ENCODE results near the gene SMPDL3A. TPM values are rescaled to one million over a fixed set of nuclear protein-coding genes. Genes with fewer than 3 reads are reported as not detected.

Gene SMPDL3A
- total RNA-seq, 1 experiment from 2014 or later: 1.8 TPM

GRCh38 chr6:122817358-122817757 lies 28.3 kb downstream of the SMPDL3A start:
- no TSS peak for BruUV-seq (replicated peaks)
- in situ Hi-C loops (cut with HindIII; ENCODE audit: low pct_unique_long_range_greater_than_20kb, low sequenced_read_pairs): no loop called here
- CTCF ChIA-PET: interaction anchor here (0.6 kb wide), 1 partner anchor 43 kb away, joined by 3 read pairs; no protein-coding TSS in a partner anchor
- no peaks in the 10 kb centered on the region for H3K4me1 ChIP-seq (ENCODE audit: control insufficient read depth, insufficient read depth, low read length)
- DNase-seq (ENCODE audit: low read depth, low spot score) (no peak), ATAC-seq (no peak)
- no peak overlapping the region for H3K27ac ChIP-seq (ENCODE audit: low read length)
- H3K9me3 ChIP-seq (ENCODE audit: control insufficient read depth, insufficient read depth, low read depth, low read length): no peaks in the 10 kb centered on the region
- intact Hi-C loops (cut with micrococcal nuclease; ENCODE audit: unreplicated experiment): no loop called here
- H3K36me3 ChIP-seq (ENCODE audit: control insufficient read depth, insufficient read depth, low read length): no peaks in the 10 kb centered on the region
- TF ChIP-seq REST (IDR thresholded peaks at IDR 0.05; ENCODE audit: insufficient read depth in 1 of 2, low read depth in 2 of 2, low read length in 1 of 2) (no peak), TCF7L2 (IDR thresholded peaks at IDR 0.05; ENCODE audit: low read depth, low read length) (no peak), POLR2AphosphoS5 (IDR thresholded peaks at IDR 0.05; ENCODE audit: low read depth, low read length) (no peak), SIN3A (IDR thresholded peaks at IDR 0.05; ENCODE audit: borderline replicate concordance, insufficient read depth, low read depth, low read length) (no peak)
- TF ChIP-seq, protein P1, sequence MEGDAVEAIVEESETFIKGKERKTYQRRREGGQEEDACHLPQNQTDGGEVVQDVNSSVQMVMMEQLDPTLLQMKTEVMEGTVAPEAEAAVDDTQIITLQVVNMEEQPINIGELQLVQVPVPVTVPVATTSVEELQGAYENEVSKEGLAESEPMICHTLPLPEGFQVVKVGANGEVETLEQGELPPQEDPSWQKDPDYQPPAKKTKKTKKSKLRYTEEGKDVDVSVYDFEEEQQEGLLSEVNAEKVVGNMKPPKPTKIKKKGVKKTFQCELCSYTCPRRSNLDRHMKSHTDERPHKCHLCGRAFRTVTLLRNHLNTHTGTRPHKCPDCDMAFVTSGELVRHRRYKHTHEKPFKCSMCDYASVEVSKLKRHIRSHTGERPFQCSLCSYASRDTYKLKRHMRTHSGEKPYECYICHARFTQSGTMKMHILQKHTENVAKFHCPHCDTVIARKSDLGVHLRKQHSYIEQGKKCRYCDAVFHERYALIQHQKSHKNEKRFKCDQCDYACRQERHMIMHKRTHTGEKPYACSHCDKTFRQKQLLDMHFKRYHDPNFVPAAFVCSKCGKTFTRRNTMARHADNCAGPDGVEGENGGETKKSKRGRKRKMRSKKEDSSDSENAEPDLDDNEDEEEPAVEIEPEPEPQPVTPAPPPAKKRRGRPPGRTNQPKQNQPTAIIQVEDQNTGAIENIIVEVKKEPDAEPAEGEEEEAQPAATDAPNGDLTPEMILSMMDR (IDR thresholded peaks at IDR 0.05): no peak
- POLR2A ChIA-PET: no interaction called here
- no peaks in the 10 kb centered on the region for H3K27me3 ChIP-seq (ENCODE audit: control insufficient read depth, insufficient read depth, low read length)
- H3K4me3 ChIP-seq (ENCODE audit: low read depth in 2 of 2, low read length in 2 of 2): no peak overlapping the region

DNA sequence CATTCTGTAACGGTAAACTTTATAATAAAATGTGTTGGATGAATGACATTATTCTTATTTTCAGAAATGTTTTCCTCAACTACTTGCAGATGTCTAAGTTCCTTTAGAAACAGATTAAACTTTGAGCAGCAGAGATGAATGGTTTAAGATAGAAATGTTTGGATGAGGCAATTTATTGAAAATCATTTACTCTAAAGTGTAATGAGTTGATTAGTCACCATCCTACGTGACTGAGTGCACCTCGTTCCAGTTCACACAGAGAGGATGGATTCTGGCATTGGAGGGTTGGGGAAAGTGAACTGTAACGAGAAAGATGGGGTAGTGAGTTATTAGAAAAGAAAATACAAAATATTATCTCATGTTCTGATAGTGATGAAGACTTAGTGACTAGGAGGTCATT lies 28.7 kb downstream of the SMPDL3A start:
- Histone ChIP-seq H3K4me1 (ENCODE audit: control insufficient read depth, insufficient read depth, low read length) (no peaks in the 10 kb centered on the region), H3K27ac (ENCODE audit: low read length) (no peak overlapping the region), H3K27me3 (ENCODE audit: control insufficient read depth, insufficient read depth, low read length) (no peaks in the 10 kb centered on the region), H3K36me3 (ENCODE audit: control insufficient read depth, insufficient read depth, low read length) (no peaks in the 10 kb centered on the region), H3K4me3 (ENCODE audit: low read depth in 2 of 2, low read length in 2 of 2) (no peak overlapping the region), H3K9me3 (ENCODE audit: control insufficient read depth, insufficient read depth, low read depth, low read length) (no peaks in the 10 kb centered on the region)
- no peak for DNase-seq (ENCODE audit: low read depth, low spot score)
- intact Hi-C loops (cut with micrococcal nuclease; ENCODE audit: unreplicated experiment) (no loop called here), in situ Hi-C loops (cut with HindIII; ENCODE audit: low pct_unique_long_range_greater_than_20kb, low sequenced_read_pairs) (no loop called here)
- CTCF ChIA-PET: interaction anchor here (0.6 kb wide), 1 partner anchor 43 kb away, joined by 3 read pairs; no protein-coding TSS in a partner anchor
- POLR2A ChIA-PET: no interaction called here
- no TSS peak for BruUV-seq (replicated peaks)
- TF ChIP-seq TCF7L2 (IDR thresholded peaks at IDR 0.05; ENCODE audit: low read depth, low read length): no peak
- TF ChIP-seq POLR2AphosphoS5 (IDR thresholded peaks at IDR 0.05; ENCODE audit: low read depth, low read length): no peak
- TF ChIP-seq, protein P1 (IDR thresholded peaks at IDR 0.05): no peak
- no peak for TF ChIP-seq REST (IDR thresholded peaks at IDR 0.05; ENCODE audit: insufficient read depth in 1 of 2, low read depth in 2 of 2, low read length in 1 of 2)
- TF ChIP-seq SIN3A (IDR thresholded peaks at IDR 0.05; ENCODE audit: borderline replicate concordance, insufficient read depth, low read depth, low read length): no peak
- ATAC-seq: no peak

Measured in Panc1 (cell line).